Measurements from ENCODE around the gene TRPM1.

The TRPM1 gene

DNA sequence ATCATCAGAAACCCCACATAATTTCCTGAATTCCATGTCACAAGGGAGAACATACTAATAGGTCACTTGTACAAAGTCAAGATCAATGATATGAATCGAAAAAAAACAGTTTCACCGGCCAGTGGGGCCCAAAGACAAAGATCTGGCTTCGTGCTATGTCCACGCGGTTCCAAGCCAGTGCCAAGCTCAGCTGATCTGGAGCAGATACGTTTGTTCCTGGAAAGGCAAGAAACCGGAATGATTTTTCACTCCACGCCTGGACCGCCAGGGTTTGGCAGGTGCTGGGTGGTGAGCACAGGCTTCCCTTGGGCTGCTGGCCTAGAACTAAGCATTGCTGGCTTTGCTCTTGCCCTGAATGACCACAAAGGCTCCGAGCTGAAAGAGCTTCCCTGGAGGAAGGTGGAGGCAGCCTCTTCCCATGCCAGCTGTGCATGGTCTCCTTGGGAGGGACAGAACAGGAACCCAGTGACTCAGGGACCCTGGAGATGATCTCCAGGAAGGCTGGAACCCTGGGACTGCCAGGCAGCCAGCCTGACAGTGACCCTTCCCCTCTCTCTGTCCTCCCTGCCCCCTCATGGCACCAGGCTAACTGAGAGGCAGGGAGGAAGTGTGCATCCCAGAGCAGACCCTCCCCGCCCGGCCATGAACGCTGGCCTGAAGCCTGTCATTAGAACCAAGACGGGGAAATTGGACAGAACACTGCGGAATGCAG is 40.9 kb downstream of the TRPM1 start:
- peaks cover 36% of the 10 kb centered on the region for H3K27me3 ChIP-seq
- H3K36me3 ChIP-seq: no peaks in the 10 kb centered on the region
- no peak for DNase-seq
- TF ChIP-seq, protein P1, sequence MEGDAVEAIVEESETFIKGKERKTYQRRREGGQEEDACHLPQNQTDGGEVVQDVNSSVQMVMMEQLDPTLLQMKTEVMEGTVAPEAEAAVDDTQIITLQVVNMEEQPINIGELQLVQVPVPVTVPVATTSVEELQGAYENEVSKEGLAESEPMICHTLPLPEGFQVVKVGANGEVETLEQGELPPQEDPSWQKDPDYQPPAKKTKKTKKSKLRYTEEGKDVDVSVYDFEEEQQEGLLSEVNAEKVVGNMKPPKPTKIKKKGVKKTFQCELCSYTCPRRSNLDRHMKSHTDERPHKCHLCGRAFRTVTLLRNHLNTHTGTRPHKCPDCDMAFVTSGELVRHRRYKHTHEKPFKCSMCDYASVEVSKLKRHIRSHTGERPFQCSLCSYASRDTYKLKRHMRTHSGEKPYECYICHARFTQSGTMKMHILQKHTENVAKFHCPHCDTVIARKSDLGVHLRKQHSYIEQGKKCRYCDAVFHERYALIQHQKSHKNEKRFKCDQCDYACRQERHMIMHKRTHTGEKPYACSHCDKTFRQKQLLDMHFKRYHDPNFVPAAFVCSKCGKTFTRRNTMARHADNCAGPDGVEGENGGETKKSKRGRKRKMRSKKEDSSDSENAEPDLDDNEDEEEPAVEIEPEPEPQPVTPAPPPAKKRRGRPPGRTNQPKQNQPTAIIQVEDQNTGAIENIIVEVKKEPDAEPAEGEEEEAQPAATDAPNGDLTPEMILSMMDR (IDR thresholded peaks at IDR 0.05; ENCODE audit: low read depth, low read length): no peak
- no peaks in the 10 kb centered on the region for H3K4me1 ChIP-seq
- no peaks in the 10 kb centered on the region for H3K9me3 ChIP-seq
- no peak overlapping the region for H3K4me3 ChIP-seq (ENCODE audit: low read depth, low read length)

DNA sequence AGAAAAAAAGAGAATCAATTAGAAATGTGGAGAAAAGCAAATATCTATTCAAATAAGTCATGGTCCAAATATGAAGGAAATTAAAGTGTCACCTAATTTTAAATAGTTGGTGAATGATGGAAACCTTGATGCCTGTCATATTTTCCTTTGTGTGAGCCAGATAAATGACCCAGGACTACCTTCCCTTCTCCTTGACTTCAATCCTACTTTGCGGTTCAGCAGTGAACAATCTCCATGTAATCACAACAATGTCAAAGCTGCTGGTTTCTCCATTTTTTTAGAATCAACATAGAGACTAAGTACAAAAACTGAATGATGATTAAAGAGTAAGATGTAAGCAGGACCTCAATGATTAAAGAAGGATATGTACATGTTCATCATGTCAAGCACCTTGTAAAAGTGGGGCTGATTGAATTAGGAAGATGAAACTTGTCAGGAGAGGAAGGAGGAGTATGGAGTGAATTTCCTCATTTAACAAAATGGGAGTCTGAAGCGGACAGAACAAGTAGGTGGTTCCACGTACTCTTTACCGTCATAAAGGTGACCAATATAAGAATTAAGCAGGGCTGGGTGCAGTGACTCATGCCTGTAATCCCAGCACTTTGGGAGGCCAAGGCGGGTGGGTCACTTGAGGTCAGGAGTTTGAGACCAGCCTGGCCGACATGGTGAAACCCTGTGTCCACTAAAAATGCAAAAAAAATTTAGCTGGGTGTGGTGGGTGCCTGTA is 43.1 kb downstream of the TRPM1 start:
- H3K9me3 ChIP-seq: no peaks in the 10 kb centered on the region
- no peak overlapping the region for H3K4me3 ChIP-seq (ENCODE audit: low read depth, low read length)
- DNase-seq: no peak
- H3K36me3 ChIP-seq: no peaks in the 10 kb centered on the region
- no peaks in the 10 kb centered on the region for H3K4me1 ChIP-seq
- TF ChIP-seq, protein P1 (IDR thresholded peaks at IDR 0.05; ENCODE audit: low read depth, low read length): no peak
- H3K27me3 ChIP-seq: peaks cover 42% of the 10 kb centered on the region

DNA sequence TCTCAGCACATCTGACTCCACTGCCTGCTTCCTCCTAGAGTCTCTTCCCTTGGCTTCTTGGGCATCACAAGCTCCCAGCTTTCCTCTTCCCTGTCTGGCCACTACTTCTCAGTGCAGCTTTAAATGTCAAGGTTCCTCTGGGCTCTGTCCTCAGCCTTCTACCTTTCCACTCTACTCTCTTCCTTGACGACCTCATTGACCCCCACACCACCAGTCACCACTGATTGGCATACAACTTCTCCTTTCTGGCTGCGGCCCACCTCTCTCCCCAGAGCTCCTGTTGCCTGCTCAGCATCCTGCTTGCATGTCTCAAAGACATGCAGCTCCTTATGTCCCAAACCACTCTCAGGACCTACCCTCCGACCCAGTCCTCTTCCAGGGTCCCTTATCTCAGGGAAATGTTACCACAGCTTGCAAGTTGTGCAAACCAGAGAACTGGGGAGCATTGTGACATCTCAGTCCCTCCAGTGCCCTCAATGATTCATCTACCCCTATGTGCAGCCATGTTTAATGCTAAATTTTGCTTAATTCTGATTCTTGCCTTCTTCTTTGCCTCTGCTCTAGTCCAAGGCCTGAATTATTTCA is 49.9 kb downstream of the TRPM1 start:
- no peak for DNase-seq
- Histone ChIP-seq H3K4me1 (no peaks in the 10 kb centered on the region), H3K36me3 (no peaks in the 10 kb centered on the region), H3K9me3 (no peaks in the 10 kb centered on the region), H3K4me3 (ENCODE audit: low read depth, low read length) (no peak overlapping the region), H3K27me3 (peaks cover 24% of the 10 kb centered on the region)
- TF ChIP-seq, protein P1 (IDR thresholded peaks at IDR 0.05; ENCODE audit: low read depth, low read length): no peak

DNA sequence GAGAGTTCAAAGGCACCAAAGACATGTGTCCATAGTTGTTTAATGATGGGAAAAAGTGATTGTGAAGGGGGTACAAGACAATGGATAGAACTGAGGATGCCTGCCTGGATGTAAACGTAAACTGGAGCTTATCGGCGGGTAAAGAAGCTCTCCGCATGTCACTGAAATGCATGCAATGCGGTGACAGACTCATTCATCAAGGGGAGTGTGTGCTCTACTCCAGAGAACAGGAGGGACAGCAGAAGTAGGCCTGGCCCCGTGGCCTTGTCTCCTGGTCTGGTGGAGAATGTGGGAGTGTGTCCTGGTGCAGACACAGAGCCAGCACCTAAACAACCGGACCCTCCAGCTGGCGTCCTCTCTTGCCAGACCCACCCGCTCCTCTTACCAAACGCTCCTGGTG is 50.6 kb downstream of the TRPM1 start:
- DNase-seq: no peak
- no peaks in the 10 kb centered on the region for H3K9me3 ChIP-seq
- peaks cover 23% of the 10 kb centered on the region for H3K27me3 ChIP-seq
- no peaks in the 10 kb centered on the region for H3K36me3 ChIP-seq
- H3K4me1 ChIP-seq: no peaks in the 10 kb centered on the region
- TF ChIP-seq, protein P1 (IDR thresholded peaks at IDR 0.05; ENCODE audit: low read depth, low read length): no peak
- no peak overlapping the region for H3K4me3 ChIP-seq (ENCODE audit: low read depth, low read length)

DNA sequence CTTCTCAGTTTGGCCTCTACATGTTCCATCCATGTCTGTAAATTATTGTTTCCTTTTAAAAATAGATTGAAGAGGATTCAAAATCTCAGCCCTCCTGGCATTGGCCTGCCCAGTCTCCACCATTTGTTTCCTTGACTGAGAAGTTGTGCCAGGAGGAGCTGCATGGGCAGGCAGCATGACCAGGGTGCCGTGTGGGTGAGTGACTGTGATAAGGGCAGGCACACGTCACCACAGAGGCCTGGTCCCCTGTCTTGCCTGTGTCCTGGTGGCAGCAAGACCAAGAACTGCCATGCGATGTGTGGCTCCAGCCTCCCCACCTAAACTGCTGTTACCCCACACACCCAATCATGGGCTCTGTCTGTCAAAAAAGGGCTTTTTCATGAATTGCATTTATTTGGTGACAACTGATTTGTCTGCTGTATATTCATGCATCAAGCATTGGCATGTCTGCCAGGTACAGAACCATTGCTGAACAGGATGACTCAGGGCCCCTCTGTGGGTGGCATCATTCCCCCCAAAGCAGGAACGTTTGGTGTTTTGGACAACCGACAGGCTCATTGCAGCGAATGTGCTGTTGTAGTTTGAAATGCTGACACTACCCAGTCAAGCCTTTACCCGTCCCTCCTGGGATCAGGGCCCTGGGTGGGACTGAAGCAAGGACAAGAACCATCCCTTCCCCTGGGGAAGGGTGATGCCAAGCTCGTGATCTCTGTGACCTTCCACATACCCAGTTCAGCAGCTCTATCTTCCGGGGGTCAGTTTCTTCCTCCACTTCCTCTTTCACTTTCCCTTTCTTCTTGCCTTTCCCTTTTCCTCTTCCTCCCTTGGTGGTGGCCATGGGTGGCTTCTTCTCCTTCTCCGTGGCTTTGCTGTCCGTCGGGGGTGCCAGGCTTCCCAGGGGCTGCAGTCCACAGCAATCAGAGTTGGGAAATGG is 51.6 kb downstream of the TRPM1 start:
- Histone ChIP-seq H3K4me1 (no peaks in the 10 kb centered on the region), H3K36me3 (no peaks in the 10 kb centered on the region), H3K27me3 (peaks cover 25% of the 10 kb centered on the region), H3K9me3 (no peaks in the 10 kb centered on the region), H3K4me3 (ENCODE audit: low read depth, low read length) (no peak overlapping the region)
- no peak for DNase-seq
- TF ChIP-seq, protein P1 (IDR thresholded peaks at IDR 0.05; ENCODE audit: low read depth, low read length): no peak
